Lower leg skin (tissue), 3 donors: Measurements from ENCODE around the gene LENG1.

Experiments
- CTCF ChIP-seq, 3 donors: fragments of 450-650 bp; IDR thresholded peaks; one replicate each; pipeline ENCODE4 v1.5.1; 2016; ENCODE audit warnings: antibody characterized with exemption in 3 of 3, mild to moderate bottlenecking in 3 of 3, moderate library complexity in 2 of 3
- POLR2A ChIP-seq, 2 donors: fragments of 450-650 bp; IDR thresholded peaks; one replicate each; pipeline ENCODE4 v1.6.1; 2016 to 2017; ENCODE audit warnings: antibody characterized with exemption in 2 of 2, mild to moderate bottlenecking in 1 of 2, moderate library complexity in 1 of 2

GRCh38 chr19:54160854-54161253 lies 1.3 kb upstream of the LENG1 start:
- no peak for TF ChIP-seq CTCF (IDR thresholded peaks at IDR 0.05)
- no peak for TF ChIP-seq POLR2A (IDR thresholded peaks at IDR 0.05)
